B cell (primary cell): ENCODE data around the gene WWP2. TPM values are rescaled to one million over a fixed set of nuclear protein-coding genes. Genes with fewer than 3 reads are reported as not detected.

Source experiments
- ATAC-seq: fragments of 200-7000 bp; cut with Tn5 transposase; one replicate; pipeline ENCODE4 v1.10.0; 2021; ENCODE audit warnings: low read depth, mild to moderate bottlenecking, moderate number of reproducible peaks, moderate library complexity
- CTCF ChIA-PET: fragments of 350-600 bp; sonication (Branson Sonifier 250); formaldehyde crosslinking; loops from one replicate; lab custom pipeline; 2021; ENCODE audit warnings: antibody characterized with exemption, inconsistent platforms; lab: Charles Lee
- POLR2A ChIA-PET: fragments of 350-600 bp; sonication (Branson Sonifier 250); formaldehyde crosslinking; loops from one replicate; lab custom pipeline; 2021; ENCODE audit warnings: antibody characterized with exemption; lab: Charles Lee
- DNase-seq: peaks from one replicate; pipeline ENCODE4 v3.0.0; 2013
- H2AFZ ChIP-seq: 2 replicates; pipeline ENCODE4 v1.6.1; 2012; ENCODE audit warnings: mild to moderate bottlenecking, low read depth, low read length; ENCODE audit not compliant: insufficient read depth, poor library complexity, severe bottlenecking
- H3K27ac ChIP-seq, 2 donors: 1 replicate in 1 of 2; 2 replicates in 1 of 2; pipeline ENCODE4 v1.5.1; 2012 to 2013; ENCODE audit warnings: low read length in 2 of 2, mild to moderate bottlenecking in 2 of 2, moderate library complexity in 1 of 2
- H3K27me3 ChIP-seq, 4 experiments: fragments of 200-600 bp in 1 of 4; sonication (generic) in 1 of 4; replicated peaks in 1 of 4; 1 replicate in 2 of 4; 2 replicates in 2 of 4; pipeline versions ENCODE4 v1.6.1 to v1.7.0; 2013 to 2016; ENCODE audit warnings: low read length in 3 of 4, mild to moderate bottlenecking in 2 of 4, mixed read lengths in 1 of 4, moderate library complexity in 1 of 4; ENCODE audit not compliant: insufficient read depth in 4 of 4, control insufficient read depth in 3 of 4; ENCODE audit errors: control extremely low read depth in 1 of 4
- H3K36me3 ChIP-seq, 2 experiments: replicated peaks in 1 of 2; 1 replicate in 1 of 2; 2 replicates in 1 of 2; pipeline versions ENCODE4 v1.6.1 to v1.7.1; 2013; ENCODE audit warnings: low read length in 1 of 2; ENCODE audit not compliant: insufficient read depth in 2 of 2, control insufficient read depth in 1 of 2; ENCODE audit errors: control extremely low read depth in 1 of 2, extremely low read depth in 1 of 2
- H3K4me1 ChIP-seq, 2 donors: fragments of 200-600 bp in 1 of 2; sonication (generic) in 1 of 2; 1 replicate in 1 of 2; 2 replicates in 1 of 2; pipeline versions ENCODE4 v1.5.1 to v1.6.1; 2013 to 2017; ENCODE audit warnings: low read length in 2 of 2; ENCODE audit not compliant: control insufficient read depth in 2 of 2, insufficient read depth in 2 of 2
- H3K4me2 ChIP-seq: replicated peaks from 2 replicates; pipeline ENCODE3; 2012; ENCODE audit warnings: mild to moderate bottlenecking, low read depth, low read length; ENCODE audit not compliant: poor library complexity, severe bottlenecking
- H3K4me3 ChIP-seq, 5 experiments: fragments of 200-600 bp in 1 of 5; sonication (generic) in 1 of 5; 1 replicate in 3 of 5; 2 replicates in 2 of 5; pipeline versions ENCODE4 v1.5.1 to v1.7.0; 2011 to 2016; ENCODE audit warnings: low read length in 4 of 5, mild to moderate bottlenecking in 4 of 5, low read depth in 2 of 5, control low read depth in 1 of 5, moderate library complexity in 1 of 5; ENCODE audit not compliant: insufficient read depth in 1 of 5; ENCODE audit errors: control extremely low read depth in 1 of 5, extremely low read depth in 1 of 5
- H3K79me2 ChIP-seq: fragments of 200-600 bp; sonication (generic); one replicate; pipeline ENCODE4 v1.6.0; 2016; ENCODE audit warnings: low read length; ENCODE audit not compliant: control insufficient read depth, insufficient read depth
- H3K9ac ChIP-seq: fragments of 200-600 bp; sonication (generic); 2 replicates; pipeline ENCODE4 v1.6.1; 2017; ENCODE audit warnings: mild to moderate bottlenecking, low read length, moderate library complexity
- H3K9me3 ChIP-seq, 3 donors: one replicate each; pipeline versions ENCODE4 v1.6.1 to v1.7.1; 2013; ENCODE audit warnings: low read length in 2 of 3; ENCODE audit not compliant: control insufficient read depth in 2 of 3, insufficient read depth in 1 of 3; ENCODE audit errors: control extremely low read depth in 1 of 3
- H4K20me1 ChIP-seq: 2 replicates; pipeline ENCODE4 v1.6.0; 2012; ENCODE audit warnings: mild to moderate bottlenecking, low read length; ENCODE audit not compliant: insufficient read depth, control insufficient read depth, poor library complexity, severe bottlenecking
- H3K27ac Mint-ChIP-seq: one replicate; pipeline ENCODE4 v1.8.0; 2021; ENCODE audit warnings: mixed read lengths
- H3K27me3 Mint-ChIP-seq: one replicate; pipeline ENCODE4 v1.8.0; 2021; ENCODE audit warnings: mixed read lengths
- H3K4me1 Mint-ChIP-seq: one replicate; pipeline ENCODE4 v1.8.0; 2021; ENCODE audit warnings: mixed read lengths
- H3K4me3 Mint-ChIP-seq: one replicate; pipeline ENCODE4 v1.8.0; 2021; ENCODE audit warnings: mixed read lengths
- H3K9me3 Mint-ChIP-seq: one replicate; pipeline ENCODE4 v1.8.0; 2022; ENCODE audit warnings: mixed read lengths; ENCODE audit not compliant: insufficient read depth
- EZH2 ChIP-seq: IDR thresholded peaks from 2 replicates; pipeline ENCODE4 v1.6.1; 2012; ENCODE audit warnings: borderline replicate concordance, low read depth, mild to moderate bottlenecking, moderate library complexity, low read length; ENCODE audit not compliant: insufficient read depth, poor library complexity, severe bottlenecking
- WGBS: methylation state at CpG from one replicate; pipeline ENCODE4 v1.1.5; 2013; ENCODE audit warnings: missing lambda C conversion rate; ENCODE audit not compliant: insufficient coverage; 5-methylcytosine and 5-hydroxymethylcytosine counted together
- intact Hi-C: fragments of 100-400 bp; cut with micrococcal nuclease; formaldehyde crosslinking; loops from one replicate; pipeline ENCODE4 v1.10.0; 2022
- polyA plus RNA-seq: library from polyadenylated mRNA; depleted of rRNA; stranded (reverse); fragments of >200 nt; gene quantifications from 2 replicates; pipeline ENCODE4 v1.2.3, GENCODE V29; 2012
- total RNA-seq, 2 donors: library from RNA; stranded (reverse); fragments of 120-200 nt in 1 of 2; gene quantifications; 1 replicate in 1 of 2; 2 replicates in 1 of 2; pipeline versions ENCODE4 v1.2.3 to v1.2.4, GENCODE V29; 2013 to 2022
- TF ChIP-seq, protein P1 (sequence below): fragments of 200-600 bp; IDR thresholded peaks from one replicate; pipeline ENCODE4 v1.8.0; 2022; ENCODE audit warnings: antibody characterized with exemption, mild to moderate bottlenecking

The WWP2 gene
- total and polyA plus RNA-seq, 2 donors (not counting 1 experiment from before 2014, with no cell fraction given) = 33.4 to 105 TPM

DNA sequence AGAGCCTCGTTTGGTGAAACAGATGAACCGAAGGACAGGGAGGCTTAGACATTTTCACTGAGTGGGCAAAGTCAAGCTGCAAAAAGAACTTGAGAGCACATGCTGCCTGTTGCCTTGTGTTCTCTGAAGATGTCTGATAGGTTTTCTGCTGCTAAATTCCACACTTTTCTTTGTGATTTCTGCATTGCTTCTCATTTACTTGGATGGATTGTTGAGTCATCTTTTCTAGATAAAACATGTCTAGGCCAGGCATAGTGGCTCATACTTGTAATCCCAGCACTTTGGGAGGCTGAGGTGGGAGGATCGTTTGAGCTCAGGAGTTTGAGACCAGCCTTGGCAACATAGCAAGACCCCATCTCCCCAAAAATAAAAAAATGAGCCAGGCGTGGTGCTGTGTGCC lies 108.6 kb downstream of the WWP2 start:
- no peaks in the 10 kb centered on the region for H3K27me3 ChIP-seq
- peaks cover 0 to 57% of the 10 kb centered on the region in 2 experiments for H3K36me3 ChIP-seq
- no peaks in the 10 kb centered on the region for H3K4me1 ChIP-seq
- H3K4me1 Mint-ChIP-seq = no peaks in the 10 kb centered on the region
- DNase-seq = no peak
- H3K4me2 ChIP-seq = no peak overlapping the region
- H3K9me3 ChIP-seq = no peaks in the 10 kb centered on the region
- H3K4me3 Mint-ChIP-seq = no peak overlapping the region
- H3K4me3 ChIP-seq = no peak overlapping the region
- H3K27ac ChIP-seq = no peak overlapping the region
- 100% methylated on average over 4 of the region's 4 CpGs for WGBS
- H3K79me2 ChIP-seq = peaks cover 11% of the 10 kb centered on the region
- intact Hi-C loops = no loop called here
- POLR2A ChIA-PET = no interaction called here
- peaks cover 1% of the 10 kb centered on the region for H4K20me1 ChIP-seq
- CTCF ChIA-PET = interaction anchor here (1.4 kb wide), 1 partner anchor 161 kb away, joined by 3 read pairs; no protein-coding TSS in a partner anchor
- no peak overlapping the region for H3K27ac Mint-ChIP-seq
- H3K9ac ChIP-seq = no peak overlapping the region
- no peak for ATAC-seq
- no peak overlapping the region for H2AFZ ChIP-seq
- TF ChIP-seq, protein P1, sequence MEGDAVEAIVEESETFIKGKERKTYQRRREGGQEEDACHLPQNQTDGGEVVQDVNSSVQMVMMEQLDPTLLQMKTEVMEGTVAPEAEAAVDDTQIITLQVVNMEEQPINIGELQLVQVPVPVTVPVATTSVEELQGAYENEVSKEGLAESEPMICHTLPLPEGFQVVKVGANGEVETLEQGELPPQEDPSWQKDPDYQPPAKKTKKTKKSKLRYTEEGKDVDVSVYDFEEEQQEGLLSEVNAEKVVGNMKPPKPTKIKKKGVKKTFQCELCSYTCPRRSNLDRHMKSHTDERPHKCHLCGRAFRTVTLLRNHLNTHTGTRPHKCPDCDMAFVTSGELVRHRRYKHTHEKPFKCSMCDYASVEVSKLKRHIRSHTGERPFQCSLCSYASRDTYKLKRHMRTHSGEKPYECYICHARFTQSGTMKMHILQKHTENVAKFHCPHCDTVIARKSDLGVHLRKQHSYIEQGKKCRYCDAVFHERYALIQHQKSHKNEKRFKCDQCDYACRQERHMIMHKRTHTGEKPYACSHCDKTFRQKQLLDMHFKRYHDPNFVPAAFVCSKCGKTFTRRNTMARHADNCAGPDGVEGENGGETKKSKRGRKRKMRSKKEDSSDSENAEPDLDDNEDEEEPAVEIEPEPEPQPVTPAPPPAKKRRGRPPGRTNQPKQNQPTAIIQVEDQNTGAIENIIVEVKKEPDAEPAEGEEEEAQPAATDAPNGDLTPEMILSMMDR = no peak
- TF ChIP-seq EZH2 = no peak
- no peaks in the 10 kb centered on the region for H3K27me3 Mint-ChIP-seq
- no peaks in the 10 kb centered on the region for H3K9me3 Mint-ChIP-seq

DNA sequence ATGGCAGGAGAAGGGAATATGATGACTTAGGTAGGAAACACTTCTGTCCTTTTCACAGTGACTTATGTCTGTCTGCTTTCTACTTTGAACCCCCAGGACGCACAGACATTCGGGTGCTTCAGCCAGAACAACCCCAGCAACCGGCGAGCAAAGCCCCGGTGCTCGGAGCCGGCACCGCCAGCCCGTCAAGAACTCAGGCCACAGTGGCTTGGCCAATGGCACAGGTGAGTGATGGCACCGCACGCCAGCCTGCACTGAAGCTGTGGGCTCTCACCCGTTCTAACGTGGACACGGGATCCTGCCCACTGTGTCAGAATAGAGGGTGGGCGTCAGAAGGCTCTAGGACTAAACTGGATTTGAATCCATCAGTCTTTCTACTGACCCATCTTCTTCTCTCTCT lies 109.6 kb downstream of the WWP2 start:
- Histone ChIP-seq H4K20me1 (no peaks in the 10 kb centered on the region), H3K4me1 (no peaks in the 10 kb centered on the region), H3K27me3 (no peaks in the 10 kb centered on the region), H3K4me3 (no peak overlapping the region), H3K79me2 (peaks cover 11% of the 10 kb centered on the region), H3K36me3 (peaks cover 0 to 65% of the 10 kb centered on the region in 2 experiments), H3K27ac (no peak overlapping the region), H2AFZ (no peak overlapping the region), H3K4me2 (no peak overlapping the region), H3K9me3 (peaks cover 0 to 6% (median 0%) of the 10 kb centered on the region in 3 donors), H3K9ac (no peak overlapping the region)
- Mint-ChIP-seq H3K27ac (no peak overlapping the region), H3K4me1 (no peaks in the 10 kb centered on the region), H3K27me3 (no peaks in the 10 kb centered on the region), H3K9me3 (no peaks in the 10 kb centered on the region), H3K4me3 (no peak overlapping the region)
- ATAC-seq (no peak), DNase-seq (no peak)
- over 99% methylated on average over 14 of the region's 15 CpGs for WGBS
- CTCF ChIA-PET = interaction anchor here (1.4 kb wide), 1 partner anchor 162 kb away, joined by 3 read pairs; no protein-coding TSS in a partner anchor
- no peak for TF ChIP-seq EZH2
- TF ChIP-seq, protein P1 = no peak
- POLR2A ChIA-PET = no interaction called here
- intact Hi-C loops = no loop called here
